Measurements from ENCODE around the gene MYL10.
"Not testable (repeated sequence)": the region's sequence is repeated elsewhere in the genome, so short reads cannot be mapped to it uniquely, and the experiment has no call there.

MYL10 gene

GRCh38 chr7:101651112-101651511 lies 22.0 kb upstream of the MYL10 start:
- DNase-seq (ENCODE audit: low read depth) = no peak

GRCh38 chr7:101650579-101651081 lies 21.5 kb upstream of the MYL10 start:
- no peak for DNase-seq (ENCODE audit: low read depth)

GRCh38 chr7:101647876-101648275 lies 18.8 kb upstream of the MYL10 start:
- not testable (repeated sequence) for DNase-seq (ENCODE audit: low read depth)

- DNase-seq (ENCODE audit: low read depth) = no peak
Measured at GRCh38 chr7:101645951-101646350, 16.9 kb upstream of the MYL10 start.

GRCh38 chr7:101644879-101645278 lies 15.8 kb upstream of the MYL10 start:
- DNase-seq (ENCODE audit: low read depth) = no peak

- not testable (repeated sequence) for DNase-seq (ENCODE audit: low read depth)
Measured at GRCh38 chr7:101639127-101639526, 10.0 kb upstream of the MYL10 start.

- DNase-seq (ENCODE audit: low read depth) = no peak
Measured at GRCh38 chr7:101636822-101637623, 7.9 kb upstream of the MYL10 start.

GRCh38 chr7:101635484-101635883 lies 6.4 kb upstream of the MYL10 start:
- no peak for DNase-seq (ENCODE audit: low read depth)

GRCh38 chr7:101634196-101634717 lies 5.2 kb upstream of the MYL10 start:
- no peak for DNase-seq (ENCODE audit: low read depth)

GRCh38 chr7:101633511-101633910 lies 4.4 kb upstream of the MYL10 start:
- DNase-seq (ENCODE audit: low read depth) = no peak

GRCh38 chr7:101632641-101633040 lies 3.5 kb upstream of the MYL10 start:
- DNase-seq (ENCODE audit: low read depth) = no peak

GRCh38 chr7:101631224-101631714 lies 2.2 kb upstream of the MYL10 start:
- no peak for DNase-seq (ENCODE audit: low read depth)

GRCh38 chr7:101630591-101630990 lies 1.5 kb upstream of the MYL10 start:
- DNase-seq (ENCODE audit: low read depth) = no peak

GRCh38 chr7:101628522-101628921 lies 574 bp downstream of the MYL10 start:
- DNase-seq (ENCODE audit: low read depth) = no peak

- DNase-seq (ENCODE audit: low read depth) = no peak
Measured at GRCh38 chr7:101626758-101627157, 2.3 kb downstream of the MYL10 start.

- no peak for DNase-seq (ENCODE audit: low read depth)
Measured at GRCh38 chr7:101626069-101626671, 2.9 kb downstream of the MYL10 start.

- no peak for DNase-seq (ENCODE audit: low read depth)
Measured at GRCh38 chr7:101625031-101625791, 3.9 kb downstream of the MYL10 start.

GRCh38 chr7:101624246-101625001 lies 4.7 kb downstream of the MYL10 start:
- DNase-seq (ENCODE audit: low read depth) = no peak

GRCh38 chr7:101622609-101623173 lies 6.4 kb downstream of the MYL10 start:
- DNase-seq (ENCODE audit: low read depth) = no peak

GRCh38 chr7:101620991-101621390 lies 8.1 kb downstream of the MYL10 start:
- DNase-seq (ENCODE audit: low read depth) = no peak

- DNase-seq (ENCODE audit: low read depth) = no peak
Measured at GRCh38 chr7:101620395-101620794, 8.7 kb downstream of the MYL10 start.
